Mesodermal cell (in vitro differentiated cells): ENCODE measurements around the gene CLCNKB.
A peak's percentile ranks its signal among the peaks of the same experiment; 100 is the strongest.
"Not testable (repeated sequence)": the region's sequence is repeated elsewhere in the genome, so short reads cannot be mapped to it uniquely, and the experiment has no call there.

Source experiments
- H3K27ac ChIP-seq: 2 replicates; pipeline ENCODE4 v1.7.0; 2013; ENCODE audit warnings: mild to moderate bottlenecking, low read depth, low read length, moderate library complexity; ENCODE audit not compliant: severe bottlenecking
- H3K36me3 ChIP-seq: 2 replicates; pipeline ENCODE4 v1.7.1; 2013; ENCODE audit warnings: mild to moderate bottlenecking, low read length, moderate library complexity; ENCODE audit not compliant: control insufficient read depth, insufficient read depth
- H3K4me1 ChIP-seq: one replicate; pipeline ENCODE4 v1.7.1; 2013; ENCODE audit warnings: mild to moderate bottlenecking, low read length; ENCODE audit not compliant: insufficient read depth, control insufficient read depth, poor library complexity, severe bottlenecking
- H3K4me3 ChIP-seq: 2 replicates; pipeline ENCODE4 v1.7.0; 2013; ENCODE audit warnings: low read length, control low read depth, mild to moderate bottlenecking; ENCODE audit not compliant: insufficient read depth, poor library complexity, severe bottlenecking; ENCODE audit errors: extremely low read depth
- H3K9me3 ChIP-seq: 2 replicates; pipeline ENCODE4 v1.7.1; 2013; ENCODE audit warnings: mild to moderate bottlenecking, low read length, moderate library complexity; ENCODE audit not compliant: control insufficient read depth
- WGBS, 2 experiments: methylation state at CpG; one replicate each; pipeline ENCODE4 v1.1.5; 2013; ENCODE audit warnings: missing lambda C conversion rate in 2 of 2; ENCODE audit not compliant: insufficient coverage in 2 of 2; 5-methylcytosine and 5-hydroxymethylcytosine counted together

CLCNKB gene

DNA sequence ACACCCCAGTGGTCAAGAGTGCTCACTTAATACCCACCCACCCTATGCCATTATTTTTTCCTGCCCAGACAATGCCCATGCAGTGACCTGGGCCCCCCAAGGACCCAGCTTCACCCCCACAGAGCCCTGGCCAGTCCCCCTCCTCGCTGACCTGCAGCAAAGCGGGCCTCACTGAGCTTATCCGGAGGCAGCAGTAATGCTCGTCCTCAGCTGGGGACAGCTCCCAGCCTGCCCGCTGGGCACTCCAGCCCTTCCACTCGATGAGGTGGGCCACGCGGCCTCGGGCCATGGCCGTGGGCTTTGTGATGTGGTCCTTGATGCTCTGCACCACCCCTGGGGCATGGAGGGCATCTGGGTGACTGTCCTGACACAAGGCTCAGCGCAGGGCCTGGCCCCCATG, 7.1 kb upstream of the CLCNKB start:
- H3K27ac ChIP-seq, H3K4me3 ChIP-seq, H3K4me1 ChIP-seq, H3K36me3 ChIP-seq, H3K9me3 ChIP-seq: not testable (repeated sequence)
- WGBS, 2 experiments = 83% methylated on average over 4 of the region's 11 CpGs; no CpG with 5 or more reads in 1 of the 2 experiments

DNA sequence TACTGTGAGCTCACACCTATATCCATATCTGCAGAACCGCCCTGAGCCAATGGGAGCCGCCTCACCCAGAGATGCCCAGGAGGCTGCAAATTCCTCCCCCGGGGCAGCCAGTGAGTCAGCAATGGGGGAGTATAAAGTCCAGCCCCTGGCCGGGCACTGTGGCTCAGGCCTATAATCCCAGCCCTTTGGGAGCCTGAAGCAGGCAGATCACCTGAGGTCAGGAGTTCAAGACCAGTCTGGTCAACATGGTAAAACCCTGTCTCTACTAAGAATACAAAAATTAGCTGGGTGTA, 5.0 kb upstream of the CLCNKB start:
- H3K27ac ChIP-seq = no peak overlapping the region
- H3K9me3 ChIP-seq = no peaks in the 10 kb centered on the region
- no peaks in the 10 kb centered on the region for H3K4me1 ChIP-seq
- H3K36me3 ChIP-seq = no peaks in the 10 kb centered on the region
- no peak overlapping the region for H3K4me3 ChIP-seq
- 69 to 81% methylated on average over 3 of the region's 4 CpGs for WGBS, 2 experiments

DNA sequence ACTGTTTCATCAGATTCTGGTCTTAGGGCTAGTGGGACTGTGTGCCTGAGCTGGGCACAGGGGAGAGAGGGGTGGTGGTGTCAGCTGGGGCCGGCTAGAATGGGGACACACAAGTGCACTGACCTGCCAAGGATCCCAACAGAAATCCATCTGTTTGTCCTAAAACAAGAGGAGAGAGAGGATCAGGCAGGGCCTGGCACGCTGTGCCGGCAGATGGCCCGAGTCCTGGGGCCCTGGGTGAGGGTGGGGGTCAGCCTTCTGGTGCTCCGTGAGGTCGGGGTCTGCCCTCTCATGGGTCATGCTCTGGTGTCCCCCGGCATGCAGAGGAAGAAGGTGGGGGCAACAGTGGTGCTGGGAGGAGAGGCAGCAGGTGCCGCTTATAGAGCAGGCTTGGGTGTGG, 3.7 kb upstream of the CLCNKB start:
- H3K36me3 ChIP-seq, H3K27ac ChIP-seq, H3K9me3 ChIP-seq, H3K4me1 ChIP-seq, H3K4me3 ChIP-seq: not testable (repeated sequence)
- 87 to 100% methylated on average over 3 to 4 of the region's 8 CpGs for WGBS, 2 experiments

DNA sequence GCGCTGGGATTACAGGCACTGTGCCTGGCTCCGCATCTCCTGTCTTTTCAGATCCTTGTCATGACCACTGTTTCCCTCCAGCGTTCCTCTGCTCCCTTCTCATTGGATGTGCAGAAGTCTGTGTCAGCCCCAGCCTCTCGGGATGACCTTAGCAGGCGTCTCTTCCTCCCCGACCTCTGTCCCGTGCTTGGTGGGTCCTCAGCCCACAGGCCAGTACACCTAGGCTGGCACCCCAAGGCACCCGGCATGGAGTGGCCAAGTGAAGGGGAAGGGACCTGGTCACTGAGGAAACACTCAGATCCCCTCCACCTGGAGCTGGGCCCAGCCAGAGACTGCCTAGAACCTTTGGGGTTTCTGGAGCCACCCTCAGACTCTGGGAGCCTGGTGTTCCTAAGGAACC, 2.4 kb upstream of the CLCNKB start:
- Histone ChIP-seq H3K36me3 (no peaks in the 10 kb centered on the region), H3K27ac (no peak overlapping the region), H3K4me1 (no peaks in the 10 kb centered on the region), H3K9me3 (no peaks in the 10 kb centered on the region), H3K4me3 (no peak overlapping the region)
- WGBS, 2 experiments = 85 to 88% methylated on average over 8 of the region's 8 CpGs

DNA sequence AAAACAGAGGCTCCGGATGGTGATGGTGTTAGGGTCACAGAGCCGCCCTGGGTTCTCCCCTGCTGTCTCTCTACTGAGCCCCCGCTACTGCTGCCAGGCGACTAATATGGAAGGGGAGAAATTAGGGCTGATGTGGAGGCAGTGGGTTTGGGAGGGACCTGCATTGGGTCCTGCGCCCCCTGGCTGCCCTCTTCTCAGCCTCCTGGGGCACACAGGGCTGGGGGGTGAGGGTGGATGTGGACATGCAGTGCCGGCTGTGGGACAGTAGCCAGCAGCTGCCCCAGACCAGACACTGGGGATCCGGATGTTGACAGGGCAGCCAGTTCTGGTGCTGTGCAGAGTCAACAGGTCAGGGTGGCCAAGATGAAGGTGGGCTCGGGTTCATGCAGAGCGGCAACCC, 1.5 kb upstream of the CLCNKB start:
- 91 to 93% methylated on average over 5 to 8 of the region's 9 CpGs for WGBS, 2 experiments
- Histone ChIP-seq H3K4me3 (no peak overlapping the region), H3K4me1 (no peaks in the 10 kb centered on the region), H3K36me3 (no peaks in the 10 kb centered on the region), H3K9me3 (no peaks in the 10 kb centered on the region), H3K27ac (no peak overlapping the region)

DNA sequence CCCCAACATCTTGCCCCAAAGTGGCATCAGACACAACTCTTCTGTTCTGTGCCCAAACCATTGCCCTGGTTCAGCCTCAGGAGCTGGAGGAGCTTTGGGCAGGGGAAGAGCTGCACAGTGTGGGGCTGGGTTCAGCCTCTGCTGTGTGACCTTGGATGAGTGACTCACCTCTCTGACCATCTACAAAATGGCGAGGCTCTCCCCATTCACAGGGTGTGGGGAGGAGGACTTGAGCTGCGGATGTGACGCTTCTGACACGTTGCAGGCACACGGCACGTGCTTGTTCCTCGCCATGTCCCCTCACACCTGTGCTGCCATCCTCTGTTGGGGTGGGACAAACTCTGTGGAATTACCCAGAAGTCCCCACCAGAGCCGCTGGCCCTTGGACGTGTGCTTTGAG, 928 bp upstream of the CLCNKB start:
- not testable (repeated sequence) for H3K36me3 ChIP-seq, H3K9me3 ChIP-seq, H3K27ac ChIP-seq, H3K4me3 ChIP-seq, H3K4me1 ChIP-seq
- 92% methylated on average over 4 of the region's 9 CpGs; no CpG with 5 or more reads in 1 of the 2 experiments for WGBS, 2 experiments

DNA sequence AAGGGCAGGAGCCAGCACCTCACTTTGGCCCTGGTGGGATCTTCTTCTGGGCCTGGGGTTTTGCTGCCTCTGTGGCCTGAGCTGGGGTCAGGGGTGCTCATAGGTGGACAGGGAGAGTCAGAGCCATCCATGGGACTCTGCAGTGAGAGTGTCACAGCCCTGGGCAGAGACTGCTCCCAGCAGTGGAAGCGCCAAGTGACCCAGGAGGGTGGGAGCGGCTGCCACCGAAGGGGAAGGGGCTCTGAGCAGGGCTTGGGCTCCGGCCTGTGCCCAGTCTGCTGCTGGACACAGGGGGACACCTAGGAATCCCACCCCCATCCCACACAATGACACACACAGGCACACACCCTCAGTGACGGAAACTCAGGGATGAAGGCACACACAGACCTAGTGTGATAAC, 368 bp downstream of the CLCNKB start:
- Histone ChIP-seq H3K27ac (no peak overlapping the region), H3K4me1 (peaks cover under 1% of the 10 kb centered on the region), H3K4me3 (no peak overlapping the region), H3K36me3 (no peaks in the 10 kb centered on the region), H3K9me3 (no peaks in the 10 kb centered on the region)
- WGBS, 2 experiments = 84 to 100% methylated on average over 1 to 4 of the region's 5 CpGs

DNA sequence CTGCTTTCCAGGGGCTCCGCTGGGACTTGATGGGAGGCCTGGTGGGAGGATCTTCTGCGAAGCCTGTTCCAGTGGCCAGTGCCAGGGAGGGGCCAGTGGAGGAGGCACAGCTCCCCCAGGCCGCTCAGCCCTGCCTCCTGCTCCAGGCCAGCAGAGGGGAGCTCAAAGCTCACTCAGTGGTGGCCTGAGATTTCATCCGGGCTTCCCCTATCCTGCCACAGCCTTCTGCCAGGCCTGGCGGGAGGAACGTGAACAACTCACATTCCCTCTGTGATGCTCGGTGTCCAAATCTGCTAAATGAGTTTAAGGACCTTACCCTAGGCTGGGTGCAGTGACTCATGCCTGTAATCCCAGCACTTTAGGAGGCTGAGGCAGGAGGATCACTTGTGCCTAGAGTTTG, 3.3 kb downstream of the CLCNKB start:
- Histone ChIP-seq H3K4me1 (peaks cover 3% of the 10 kb centered on the region), H3K36me3 (no peaks in the 10 kb centered on the region), H3K4me3 (no peak overlapping the region), H3K27ac (no peak overlapping the region), H3K9me3 (no peaks in the 10 kb centered on the region)
- WGBS, 2 experiments = 84 to 85% methylated on average over 5 to 7 of the region's 7 CpGs

DNA sequence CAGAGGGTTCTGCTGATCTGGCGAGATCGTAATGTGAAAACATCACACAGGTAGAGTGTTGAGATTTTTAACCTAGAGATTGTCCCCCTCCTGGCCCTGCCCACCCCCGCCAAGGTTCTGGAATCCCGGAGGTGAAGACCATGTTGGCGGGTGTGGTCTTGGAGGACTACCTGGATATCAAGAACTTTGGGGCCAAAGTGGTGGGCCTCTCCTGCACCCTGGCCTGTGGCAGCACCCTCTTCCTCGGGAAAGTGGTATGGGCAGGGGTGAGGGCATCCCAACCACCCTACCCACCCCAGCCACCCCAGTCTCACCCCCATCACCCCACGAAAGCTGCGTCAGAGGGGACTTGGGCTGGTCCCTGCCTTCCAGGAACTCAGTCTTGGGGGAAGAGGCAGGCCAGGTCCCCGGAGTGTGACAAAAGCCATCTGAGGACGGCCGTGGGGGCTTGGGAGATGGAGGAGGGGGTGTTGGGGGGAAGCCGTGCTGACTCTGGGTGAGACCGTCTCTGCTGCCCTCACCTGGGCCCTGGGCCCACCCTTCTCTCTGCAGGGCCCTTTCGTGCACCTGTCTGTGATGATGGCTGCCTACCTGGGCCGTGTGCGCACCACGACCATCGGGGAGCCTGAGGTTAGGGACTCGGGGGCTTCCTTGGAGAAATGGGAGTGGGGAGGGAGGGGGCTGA, 4.4 kb downstream of the CLCNKB start:
- Histone ChIP-seq H3K36me3 (no peaks in the 10 kb centered on the region), H3K4me1 (peaks cover 3% of the 10 kb centered on the region), H3K4me3 (no peak overlapping the region), H3K27ac (no peak overlapping the region), H3K9me3 (no peaks in the 10 kb centered on the region)
- WGBS, 2 experiments = 77 to 100% methylated on average over 2 to 6 of the region's 19 CpGs

DNA sequence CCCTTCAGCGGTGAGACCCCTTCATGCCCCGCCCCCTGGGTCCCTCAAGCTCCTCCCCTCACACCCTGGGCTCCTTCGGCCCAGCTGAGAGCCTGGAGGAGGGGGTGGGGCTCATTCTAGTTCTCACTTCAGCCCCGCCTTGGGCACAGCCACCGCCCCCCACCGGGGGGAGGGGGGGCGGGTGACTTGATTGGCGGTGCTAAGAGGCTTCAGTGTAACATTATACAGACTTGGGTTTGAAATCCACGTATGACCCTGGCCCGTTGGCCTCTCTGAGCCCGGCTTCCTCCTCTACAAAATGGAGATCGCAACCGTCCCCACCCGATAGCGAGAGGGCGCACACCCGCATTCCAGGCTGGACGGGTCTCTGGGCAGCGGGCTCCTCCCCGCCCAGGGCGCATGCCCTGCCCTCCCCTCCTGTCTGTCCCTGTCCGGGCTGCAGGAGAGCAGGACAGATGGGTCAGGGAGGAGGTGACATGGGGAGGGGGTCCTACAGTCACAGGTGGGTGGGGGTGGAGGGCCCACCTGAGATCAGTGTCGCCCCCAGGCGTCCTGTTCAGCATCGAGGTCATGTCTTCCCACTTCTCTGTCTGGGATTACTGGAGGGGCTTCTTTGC, 5.1 kb downstream of the CLCNKB start:
- H3K27ac ChIP-seq = peak overlapping the region; percentile 16
- peak overlapping the region; percentile 31 for H3K4me3 ChIP-seq
- peaks cover 3% of the 10 kb centered on the region for H3K4me1 ChIP-seq
- no peaks in the 10 kb centered on the region for H3K36me3 ChIP-seq
- no peaks in the 10 kb centered on the region for H3K9me3 ChIP-seq
- 2 to 4% methylated on average over 11 to 13 of the region's 25 CpGs for WGBS, 2 experiments

DNA sequence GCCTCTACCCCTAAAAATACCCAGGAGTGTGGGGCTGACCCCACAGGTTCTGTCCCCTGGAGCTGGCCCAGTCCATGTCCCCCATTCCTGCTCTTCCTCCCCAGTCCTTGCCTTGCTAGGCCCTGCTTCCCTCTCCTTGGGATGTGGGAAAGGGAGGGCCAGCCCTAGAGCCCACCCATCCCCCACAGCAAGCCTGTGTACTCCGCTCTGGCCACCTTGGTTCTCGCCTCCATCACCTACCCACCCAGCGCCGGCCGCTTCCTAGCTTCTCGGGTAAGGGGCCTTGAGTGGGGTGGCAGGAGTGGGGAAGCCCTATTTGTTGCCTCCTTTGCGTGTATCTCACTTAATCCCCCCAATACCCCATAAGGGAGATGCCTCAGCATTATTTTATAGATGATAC, 6.7 kb downstream of the CLCNKB start:
- WGBS, 2 experiments = no CpG with 5 or more reads among the region's 7 CpGs
- Histone ChIP-seq H3K4me3 (no peak overlapping the region), H3K9me3 (no peaks in the 10 kb centered on the region), H3K36me3 (no peaks in the 10 kb centered on the region), H3K4me1 (peaks cover 3% of the 10 kb centered on the region), H3K27ac (no peak overlapping the region)
